GM18907 (cell line): ENCODE results near the gene MRPS2.

Experiments used
- ATAC-seq: cut with Tn5 transposase; IDR thresholded peaks from one replicate; pipeline ENCODE4 v1.9.1; 2021; ENCODE audit warnings: mild to moderate bottlenecking, moderate library complexity; ENCODE audit not compliant: unreplicated experiment

MRPS2 gene

GRCh38 chr9:135551031-135551430, 50.5 kb downstream of the MRPS2 start:
- no peak for ATAC-seq

GRCh38 chr9:135551456-135551855, 51.0 kb downstream of the MRPS2 start:
- no peak for ATAC-seq

GRCh38 chr9:135552021-135552697, 51.7 kb downstream of the MRPS2 start:
- no peak for ATAC-seq

GRCh38 chr9:135552698-135553171, 52.3 kb downstream of the MRPS2 start:
- no peak for ATAC-seq
